PC-3 (cell line): ENCODE results near the gene CARD16. TPM values are rescaled to one million over a fixed set of nuclear protein-coding genes. Genes with fewer than 3 reads are reported as not detected.
"Not testable (repeated sequence)": the region's sequence is repeated elsewhere in the genome, so short reads cannot be mapped to it uniquely, and the experiment has no call there.

Experiments used
- ATAC-seq: fragments of 200-7000 bp; cut with Tn5 transposase; 2 replicates; pipeline ENCODE4 v1.9.1; 2020; ENCODE audit warnings: mild to moderate bottlenecking, moderate library complexity
- BruUV-seq: library from RNA; stranded (reverse); fragments of 400-500 nt; replicated peaks from 2 replicates; lab custom pipeline; 2021; lab: Mats Ljungman, UMichigan
- CTCF ChIA-PET: fragments of 300-600 bp; sonication (Branson Sonifier 250); formaldehyde crosslinking; loops from one replicate; lab custom pipeline; 2022; ENCODE audit warnings: antibody characterized with exemption; lab: Charles Lee
- POLR2A ChIA-PET: fragments of 300-600 bp; sonication (Branson Sonifier 250); formaldehyde crosslinking; loops from one replicate; lab custom pipeline; 2022; ENCODE audit warnings: antibody characterized with exemption; ENCODE audit not compliant: unreplicated experiment; lab: Charles Lee
- DNase-seq: peaks from one replicate; pipeline ENCODE4 v3.0.0-alpha.2; 2015
- H2AFZ ChIP-seq: fragments of 300-600 bp; sonication (generic); 2 replicates; pipeline ENCODE4 v1.6.0; 2016; ENCODE audit warnings: antibody characterized with exemption, low read length
- H3F3A ChIP-seq: fragments of 300-600 bp; sonication (generic); one replicate; pipeline ENCODE4 v1.6.0; 2017; ENCODE audit warnings: antibody characterized with exemption, low read length, control low read depth, mild to moderate bottlenecking; ENCODE audit not compliant: unreplicated experiment
- H3K27ac ChIP-seq: fragments of 300-600 bp; sonication (generic); 2 replicates; pipeline ENCODE4 v1.5.1; 2016; ENCODE audit warnings: mild to moderate bottlenecking, low read length
- H3K27me3 ChIP-seq: fragments of 300-600 bp; sonication (generic); 2 replicates; pipeline ENCODE4 v1.6.1; 2016; ENCODE audit warnings: low read length, mixed read lengths
- H3K36me3 ChIP-seq: fragments of 300-600 bp; sonication (generic); 2 replicates; pipeline ENCODE4 v1.6.1; 2016; ENCODE audit warnings: low read depth, mixed run types, low read length, mixed read lengths
- H3K4me1 ChIP-seq: fragments of 300-600 bp; sonication (generic); 2 replicates; pipeline ENCODE4 v1.5.1; 2016; ENCODE audit warnings: low read length; ENCODE audit not compliant: insufficient read depth
- H3K4me2 ChIP-seq: fragments of 300-600 bp; sonication (generic); 2 replicates; pipeline ENCODE4 v1.6.0; 2016; ENCODE audit warnings: low read length
- H3K4me3 ChIP-seq: fragments of 300-600 bp; sonication (generic); 2 replicates; pipeline ENCODE4 v1.5.1; 2016; ENCODE audit warnings: mild to moderate bottlenecking, low read length, mixed read lengths
- H3K79me2 ChIP-seq: fragments of 300-600 bp; sonication (generic); 2 replicates; pipeline ENCODE4 v1.6.1; 2017; ENCODE audit warnings: low read length, mixed read lengths
- H3K9ac ChIP-seq: fragments of 300-600 bp; sonication (generic); 2 replicates; pipeline ENCODE4 v1.6.0; 2016; ENCODE audit warnings: mild to moderate bottlenecking, low read length
- H3K9me2 ChIP-seq: fragments of 300-600 bp; sonication (generic); replicated peaks from 2 replicates; pipeline ENCODE4 v1.6.1; 2016; ENCODE audit warnings: mixed run types, low read length, mixed read lengths
- H3K9me3 ChIP-seq: fragments of 300-600 bp; sonication (generic); 2 replicates; pipeline ENCODE4 v1.6.1; 2016; ENCODE audit warnings: low read length, mixed read lengths
- H4K20me1 ChIP-seq: fragments of 300-600 bp; sonication (generic); 2 replicates; pipeline ENCODE4 v1.6.1; 2016; ENCODE audit warnings: low read length, mixed read lengths
- EZH2 ChIP-seq: fragments of 300-600 bp; sonication (generic); IDR thresholded peaks from one replicate; pipeline ENCODE4 v1.6.1; 2017; ENCODE audit warnings: antibody characterized with exemption, mild to moderate bottlenecking, low read length; ENCODE audit not compliant: unreplicated experiment
- EZH2phosphoT487 ChIP-seq: fragments of 300-600 bp; sonication (generic); IDR thresholded peaks from 2 replicates; pipeline ENCODE4 v1.6.1; 2018; ENCODE audit warnings: mild to moderate bottlenecking, antibody characterized with exemption, low read length, borderline replicate concordance
- intact Hi-C: fragments of 100-400 bp; cut with micrococcal nuclease; formaldehyde crosslinking; loops from 2 replicates; pipeline ENCODE4 v1.9.0; 2023
- total RNA-seq: library from RNA; depleted of rRNA; stranded (reverse); fragments of >200 nt; gene quantifications from 2 replicates; pipeline ENCODE4 v1.2.3, GENCODE V29; 2014
- TF ChIP-seq, protein P1 (sequence below): fragments of 300-600 bp; sonication (generic); conservative IDR thresholded peaks from 2 replicates; pipeline ENCODE4 v1.5.1; 2017; ENCODE audit warnings: antibody characterized with exemption, low read depth, mild to moderate bottlenecking, low read length

CARD16 gene
- total RNA-seq, 1 experiment from 2014 or later: not detected

DNA sequence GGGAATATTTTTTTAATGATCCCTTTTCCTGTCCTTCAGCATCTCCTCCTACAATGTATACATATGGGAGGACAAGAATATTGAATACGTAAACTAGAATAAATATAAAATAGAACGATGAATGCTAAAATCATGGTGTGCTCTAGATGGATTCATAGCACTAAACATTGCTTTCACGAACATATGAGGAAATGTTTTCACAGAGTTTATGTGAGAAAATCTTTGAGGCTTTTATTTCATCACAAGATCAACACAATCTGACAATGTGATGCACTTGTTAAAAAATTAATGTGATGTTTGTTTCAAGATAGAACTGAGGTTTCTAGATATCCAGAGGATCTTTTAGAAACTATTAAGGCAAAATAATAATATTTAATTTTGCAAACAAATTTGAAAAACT lies 3.0 kb downstream of the CARD16 start:
- no peak overlapping the region for H2AFZ ChIP-seq
- no peaks in the 10 kb centered on the region for H4K20me1 ChIP-seq
- no peaks in the 10 kb centered on the region for H3K9me2 ChIP-seq
- no peak overlapping the region for H3K27ac ChIP-seq
- H3K36me3 ChIP-seq: no peaks in the 10 kb centered on the region
- no peak for DNase-seq
- CTCF ChIA-PET: no interaction called here
- intact Hi-C loops: loop anchor here (5.0 kb wide), 1 partner anchor 40 kb away; no protein-coding TSS in a partner anchor
- no peak overlapping the region for H3K9ac ChIP-seq
- ATAC-seq: no peak
- no peaks in the 10 kb centered on the region for H3F3A ChIP-seq
- POLR2A ChIA-PET: no interaction called here
- H3K27me3 ChIP-seq: no peaks in the 10 kb centered on the region
- H3K9me3 ChIP-seq: no peaks in the 10 kb centered on the region
- H3K4me3 ChIP-seq: no peak overlapping the region
- H3K79me2 ChIP-seq: no peaks in the 10 kb centered on the region
- H3K4me1 ChIP-seq: peaks cover 7% of the 10 kb centered on the region
- no peak for TF ChIP-seq EZH2
- no peak for TF ChIP-seq EZH2phosphoT487
- TF ChIP-seq, protein P1, sequence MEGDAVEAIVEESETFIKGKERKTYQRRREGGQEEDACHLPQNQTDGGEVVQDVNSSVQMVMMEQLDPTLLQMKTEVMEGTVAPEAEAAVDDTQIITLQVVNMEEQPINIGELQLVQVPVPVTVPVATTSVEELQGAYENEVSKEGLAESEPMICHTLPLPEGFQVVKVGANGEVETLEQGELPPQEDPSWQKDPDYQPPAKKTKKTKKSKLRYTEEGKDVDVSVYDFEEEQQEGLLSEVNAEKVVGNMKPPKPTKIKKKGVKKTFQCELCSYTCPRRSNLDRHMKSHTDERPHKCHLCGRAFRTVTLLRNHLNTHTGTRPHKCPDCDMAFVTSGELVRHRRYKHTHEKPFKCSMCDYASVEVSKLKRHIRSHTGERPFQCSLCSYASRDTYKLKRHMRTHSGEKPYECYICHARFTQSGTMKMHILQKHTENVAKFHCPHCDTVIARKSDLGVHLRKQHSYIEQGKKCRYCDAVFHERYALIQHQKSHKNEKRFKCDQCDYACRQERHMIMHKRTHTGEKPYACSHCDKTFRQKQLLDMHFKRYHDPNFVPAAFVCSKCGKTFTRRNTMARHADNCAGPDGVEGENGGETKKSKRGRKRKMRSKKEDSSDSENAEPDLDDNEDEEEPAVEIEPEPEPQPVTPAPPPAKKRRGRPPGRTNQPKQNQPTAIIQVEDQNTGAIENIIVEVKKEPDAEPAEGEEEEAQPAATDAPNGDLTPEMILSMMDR: no peak
- BruUV-seq: no TSS peak
- H3K4me2 ChIP-seq: no peak overlapping the region

DNA sequence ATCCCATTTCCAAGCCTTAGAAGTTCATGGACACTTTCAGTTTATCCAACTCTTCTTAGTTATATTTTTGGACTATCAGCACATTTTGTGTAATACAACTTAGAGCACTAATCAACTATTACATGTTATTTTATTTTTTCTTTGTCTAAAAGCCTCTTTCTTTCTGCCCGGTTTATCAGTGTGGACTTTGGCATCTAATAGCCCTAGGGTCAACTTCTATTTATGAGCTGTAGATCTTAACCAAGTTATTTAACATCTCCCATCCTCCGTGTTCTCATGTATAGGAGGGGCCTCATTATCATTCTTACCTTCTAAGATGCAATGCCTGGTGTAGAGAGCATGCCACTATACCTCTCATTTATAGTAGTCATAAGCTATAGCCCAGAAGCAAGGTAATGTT lies 4.4 kb downstream of the CARD16 start:
- POLR2A ChIA-PET: no interaction called here
- no peak for ATAC-seq

DNA sequence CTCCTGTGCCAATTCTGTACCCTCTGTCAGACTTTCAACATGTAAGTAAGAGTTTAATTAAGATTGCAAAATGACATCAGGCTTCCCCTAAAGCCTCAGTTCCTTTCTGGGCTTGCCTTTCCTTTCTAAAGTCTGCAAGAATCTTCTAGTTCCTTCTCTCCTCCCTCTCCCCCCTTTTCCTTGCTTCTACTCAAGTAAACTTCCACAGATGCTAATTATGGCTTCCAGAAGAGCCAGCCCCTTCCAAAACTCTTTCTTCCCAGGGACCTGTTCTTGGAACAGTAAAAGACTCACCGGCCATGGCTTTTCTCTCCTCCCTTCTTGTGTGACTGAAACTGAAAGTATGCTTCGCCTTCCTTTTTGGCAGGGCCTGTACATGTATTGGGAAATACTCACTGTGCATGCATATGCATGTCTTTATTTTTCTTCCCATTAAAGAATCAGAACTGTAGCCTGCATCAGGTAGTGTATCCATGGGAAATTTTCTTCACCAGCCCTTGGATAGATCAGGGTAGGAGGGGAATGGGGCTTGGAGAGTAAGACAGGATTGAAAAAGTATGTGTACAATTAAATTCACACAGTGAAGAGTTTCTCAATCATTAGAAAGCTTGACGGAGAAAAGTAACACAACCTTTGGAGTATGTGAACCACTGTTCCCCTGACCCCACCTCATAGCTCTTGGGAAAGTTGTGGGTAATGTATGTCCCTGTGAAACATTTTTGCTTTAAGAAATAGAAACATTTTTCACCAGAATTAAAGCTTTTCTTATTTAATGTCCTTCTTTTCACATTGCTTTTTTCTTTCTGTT lies 10.1 kb downstream of the CARD16 start, which contains the start of gene CASP1:
Gene CASP1 (minus strand): TSS at position 332 of the 808 bp plus-strand sequence. CDS start 31 bp downstream, at position 301.
- Histone ChIP-seq H3K79me2 (no peaks in the 10 kb centered on the region), H3K9me3 (no peaks in the 10 kb centered on the region), H3K9me2 (no peaks in the 10 kb centered on the region), H3K4me3 (no peak within 1 kb of the TSS), H3K4me2 (peak within 1 kb of the TSS; percentile 45), H3K36me3 (no peaks in the 10 kb centered on the region), H2AFZ (no peak within 1 kb of the TSS), H3K27me3 (no peaks in the 10 kb centered on the region), H3K4me1 (no peaks in the 10 kb centered on the region), H3F3A (no peaks in the 10 kb centered on the region), H3K27ac (no peak within 1 kb of the TSS), H4K20me1 (no peaks in the 10 kb centered on the region), H3K9ac (no peak within 1 kb of the TSS)
- peak; percentile 19 for DNase-seq
- intact Hi-C loops: no loop called here
- BruUV-seq: no TSS peak
- TF ChIP-seq EZH2phosphoT487: no peak
- no peak for TF ChIP-seq EZH2
- TF ChIP-seq, protein P1: no peak
- peak; percentile 18; the same call in 1 of the 2 replicates for ATAC-seq
- POLR2A ChIA-PET: no interaction called here
- CTCF ChIA-PET: no interaction called here

More for the DNA sequence above, 4.4 kb downstream of the CARD16 start:
- H4K20me1 ChIP-seq: no peaks in the 10 kb centered on the region
- no peaks in the 10 kb centered on the region for H3F3A ChIP-seq
- H3K4me3 ChIP-seq: no peak overlapping the region
- no peak overlapping the region for H3K9ac ChIP-seq
- no peaks in the 10 kb centered on the region for H3K36me3 ChIP-seq
- no peaks in the 10 kb centered on the region; the same call in 1 of the 2 replicates for H3K4me1 ChIP-seq
- intact Hi-C loops: loop anchor here (5.0 kb wide), 1 partner anchor 38 kb away; no protein-coding TSS in a partner anchor
- H3K27me3 ChIP-seq: no peaks in the 10 kb centered on the region
- no peak overlapping the region for H3K27ac ChIP-seq
- H3K4me2 ChIP-seq: no peak overlapping the region
- H3K79me2 ChIP-seq: no peaks in the 10 kb centered on the region
- DNase-seq: no peak
- H3K9me2 ChIP-seq: no peaks in the 10 kb centered on the region
- TF ChIP-seq EZH2 (no peak), EZH2phosphoT487 (no peak)
- CTCF ChIA-PET: no interaction called here
- H3K9me3 ChIP-seq: no peaks in the 10 kb centered on the region
- no peak overlapping the region for H2AFZ ChIP-seq
- BruUV-seq: no TSS peak

DNA sequence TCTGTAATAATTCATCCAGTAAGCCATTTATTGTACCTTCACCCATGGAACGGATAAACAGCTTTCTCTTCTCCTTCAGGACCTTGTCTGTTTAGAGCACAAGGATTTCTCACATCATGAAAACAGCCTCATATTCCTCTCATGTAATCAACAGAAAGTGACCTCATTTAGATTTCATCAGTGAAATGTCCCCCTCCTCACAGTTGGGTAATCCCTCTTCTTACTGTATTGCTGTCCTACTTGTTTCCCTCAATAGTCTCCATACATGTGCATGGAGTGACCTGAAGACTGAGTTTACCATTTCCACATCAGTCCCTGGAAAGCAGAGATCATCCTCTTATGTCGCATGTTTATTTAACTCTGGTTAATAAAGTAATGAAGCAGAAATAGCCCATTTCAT lies 10.7 kb downstream of the CARD16 start:
- H3K4me1 ChIP-seq, H4K20me1 ChIP-seq, DNase-seq, intact Hi-C loops, H3F3A ChIP-seq, H3K79me2 ChIP-seq, H3K9me2 ChIP-seq, H3K27ac ChIP-seq, H3K9ac ChIP-seq, H2AFZ ChIP-seq, CTCF ChIA-PET, H3K9me3 ChIP-seq, BruUV-seq, POLR2A ChIA-PET, H3K4me2 ChIP-seq, H3K27me3 ChIP-seq, H3K4me3 ChIP-seq, H3K36me3 ChIP-seq, ATAC-seq: not testable (repeated sequence)
